CD4-positive, alpha-beta T cell treated with Interleukin-12 subunit alpha and Interleukin-12 subunit beta, for 1 hour (primary cell): ENCODE results near the gene RHBDD3.
"Not testable (repeated sequence)": the region's sequence is repeated elsewhere in the genome, so short reads cannot be mapped to it uniquely, and the experiment has no call there.

Experiments
- DNase-seq: peaks from one replicate; pipeline ENCODE4 v3.0.0-alpha.2; 2020

RHBDD3 gene

GRCh38 chr22:29269230-29269604 is 1.4 kb upstream of the RHBDD3 start:
- DNase-seq: no peak

- DNase-seq: peak; percentile 47
Measured at GRCh38 chr22:29268511-29269229, 889 bp upstream of the RHBDD3 start.

GRCh38 chr22:29267462-29267857 is 321 bp downstream of the RHBDD3 start:
- DNase-seq: no peak

GRCh38 chr22:29266564-29267461 is 968 bp downstream of the RHBDD3 start:
- no peak for DNase-seq

- no peak for DNase-seq
Measured at GRCh38 chr22:29265929-29266328, 1.9 kb downstream of the RHBDD3 start.

GRCh38 chr22:29265305-29265704 is 2.5 kb downstream of the RHBDD3 start:
- no peak for DNase-seq

GRCh38 chr22:29263791-29264276 is 3.9 kb downstream of the RHBDD3 start:
- DNase-seq: no peak

- no peak for DNase-seq
Measured at GRCh38 chr22:29260601-29261315, 7.0 kb downstream of the RHBDD3 start.

GRCh38 chr22:29260031-29260560 is 7.7 kb downstream of the RHBDD3 start:
- no peak for DNase-seq

GRCh38 chr22:29259253-29259899 is 8.4 kb downstream of the RHBDD3 start:
- no peak for DNase-seq

- no peak for DNase-seq
Measured at GRCh38 chr22:29258407-29259252, 9.2 kb downstream of the RHBDD3 start.

GRCh38 chr22:29257751-29258181 is 10.0 kb downstream of the RHBDD3 start:
- no peak for DNase-seq

- DNase-seq: no peak
Measured at GRCh38 chr22:29256606-29257325, 11.0 kb downstream of the RHBDD3 start.

- no peak for DNase-seq
Measured at GRCh38 chr22:29255064-29255621, 12.6 kb downstream of the RHBDD3 start.

- no peak for DNase-seq
Measured at GRCh38 chr22:29254286-29254660, 13.5 kb downstream of the RHBDD3 start.

GRCh38 chr22:29253561-29254285 is 14.1 kb downstream of the RHBDD3 start:
- DNase-seq: no peak

- no peak for DNase-seq
Measured at GRCh38 chr22:29251981-29252911, 15.5 kb downstream of the RHBDD3 start.

GRCh38 chr22:29251265-29251664 is 16.5 kb downstream of the RHBDD3 start:
- no peak for DNase-seq

GRCh38 chr22:29247891-29248290 is 19.9 kb downstream of the RHBDD3 start:
- DNase-seq: not testable (repeated sequence)
